A549 treated with AZD2906 at 1 μM for 4 hours (cell line): ENCODE results near the gene RUSC2. TPM values are rescaled to one million over a fixed set of nuclear protein-coding genes. Genes with fewer than 3 reads are reported as not detected.

Experiments used
- total RNA-seq: library from RNA; stranded (reverse); fragments of 200-300 nt; extraction: Qiagen RNA extraction; gene quantifications from 5 replicates; pipeline ENCODE4 v1.2.3, GENCODE V29; 2022

RUSC2 gene
- total RNA-seq, result 26.6 to 32.2 TPM (median 31.5 TPM) in 5 replicates

DNA sequence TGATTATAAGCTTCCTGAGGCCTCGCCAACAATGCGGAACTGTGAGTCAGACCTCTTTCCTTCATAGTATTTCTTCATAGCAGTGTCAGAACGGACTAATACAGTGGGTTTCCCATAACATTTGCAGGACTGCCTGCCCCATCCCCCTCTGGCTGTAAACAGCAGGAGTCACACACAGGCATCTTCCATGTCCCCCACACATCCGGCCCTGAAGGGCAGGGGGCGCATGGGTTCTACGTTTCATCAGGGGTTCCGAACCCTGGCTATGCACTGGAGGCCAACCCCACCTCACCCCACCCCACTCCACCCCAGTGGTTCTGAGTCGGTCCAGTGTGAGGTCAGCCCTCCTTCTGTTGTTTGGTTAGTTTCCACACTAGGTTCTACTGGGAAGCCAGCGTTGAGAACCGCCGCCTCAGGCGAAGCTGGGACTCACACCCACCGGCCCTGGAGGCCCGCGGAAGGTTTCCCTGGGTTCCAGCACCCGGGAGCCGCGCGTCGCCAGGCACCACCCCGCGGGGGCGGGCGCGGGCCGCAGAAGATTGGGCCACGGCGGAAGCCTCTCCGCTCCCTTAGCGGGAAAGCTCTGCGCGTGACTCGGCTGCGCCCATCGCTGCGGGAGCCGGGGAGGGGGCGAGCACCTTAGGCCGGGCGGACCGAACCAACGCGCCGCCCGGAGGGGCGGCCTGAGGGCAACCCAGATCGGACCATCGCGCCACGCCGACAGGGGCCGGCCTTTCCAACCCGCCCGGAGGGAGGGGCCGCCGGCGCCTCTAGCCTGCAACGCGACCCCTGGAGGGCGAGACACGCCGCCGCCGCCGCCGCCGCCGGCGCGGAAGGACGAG, at the start of gene RUSC2:
Gene RUSC2, plus strand, starts transcription at position 799 of the 842 bp plus-strand sequence. CDS start 56,411 bp downstream, outside the sequence.

Other genes starting within 250 kb of the RUSC2 start
- gene TESK1, start 115.2 kb downstream of the RUSC2 start, total RNA-seq, result 21.8 to 29.3 TPM (median 28.4 TPM) in 5 replicates
- 0.15 to 0.22 TPM (median 0.17 TPM) in 4 of 5 replicates, not detected in the other for gene CD72, start 128.3 kb downstream of the RUSC2 start, total RNA-seq
- gene SIT1, start 160.8 kb downstream of the RUSC2 start, total RNA-seq, result 0.07 TPM in 1 of 5 replicates, not detected in the others
- 5.1 to 14.3 TPM (median 9.2 TPM) in 4 of 5 replicates, not detected in the other for gene RMRP, start 167.9 kb downstream of the RUSC2 start, total RNA-seq
- gene CCDC107, start 168.2 kb downstream of the RUSC2 start, total RNA-seq, result 25.4 to 33.7 TPM (median 32.3 TPM) in 5 replicates
- gene ARHGEF39, start 175.1 kb downstream of the RUSC2 start, total RNA-seq, result 11.1 to 18.8 TPM (median 16.6 TPM) in 5 replicates
- 6.0 to 10.6 TPM (median 8.0 TPM) in 5 replicates for gene CA9, start 183.8 kb downstream of the RUSC2 start, total RNA-seq
- gene TPM2, start 199.8 kb downstream of the RUSC2 start, total RNA-seq, result 647 to 712 TPM (median 698 TPM) in 5 replicates
- gene TLN1, start 242.1 kb downstream of the RUSC2 start, total RNA-seq, result 118 to 145 TPM (median 125 TPM) in 5 replicates
- gene CREB3, start 242.6 kb downstream of the RUSC2 start, total RNA-seq, result 54.4 to 63.2 TPM (median 57.3 TPM) in 5 replicates